Hematopoietic multipotent progenitor cell treated with erythropoietin and hydrocortisone succinate and interleukin-3 and kit ligand, for 17 days (in vitro differentiated cells): Measurements from ENCODE around the gene LGALS8.
"Not testable (repeated sequence)": the region's sequence is repeated elsewhere in the genome, so short reads cannot be mapped to it uniquely, and the experiment has no call there.

Experiments
- DNase-seq: peaks from one replicate; pipeline ENCODE4 v3.0.0-alpha.2; 2015; ENCODE audit warnings: low spot score

The LGALS8 gene

GRCh38 chr1:236541710-236542109 is 17.9 kb downstream of the LGALS8 start:
- no peak for DNase-seq

GRCh38 chr1:236543065-236543669 is 19.4 kb downstream of the LGALS8 start:
- no peak for DNase-seq

GRCh38 chr1:236545621-236546169 is 21.9 kb downstream of the LGALS8 start:
- no peak for DNase-seq

GRCh38 chr1:236548452-236548851 is 24.7 kb downstream of the LGALS8 start:
- no peak for DNase-seq

- no peak for DNase-seq
Observed at GRCh38 chr1:236550961-236551851, 27.4 kb downstream of the LGALS8 start.

- DNase-seq: no peak
Observed at GRCh38 chr1:236552096-236552495, 28.3 kb downstream of the LGALS8 start.

GRCh38 chr1:236552901-236553300 is 29.1 kb downstream of the LGALS8 start:
- DNase-seq: no peak

- DNase-seq: no peak
Observed at GRCh38 chr1:236553370-236553769, 29.6 kb downstream of the LGALS8 start.

- DNase-seq: no peak
Observed at GRCh38 chr1:236556606-236557005, 32.8 kb downstream of the LGALS8 start.

GRCh38 chr1:236558081-236558480 is 34.3 kb downstream of the LGALS8 start:
- no peak for DNase-seq

- no peak for DNase-seq
Observed at GRCh38 chr1:236558846-236559245, 35.1 kb downstream of the LGALS8 start.

GRCh38 chr1:236560213-236560771 is 36.5 kb downstream of the LGALS8 start:
- DNase-seq: no peak

GRCh38 chr1:236561976-236562375 is 38.2 kb downstream of the LGALS8 start:
- DNase-seq: no peak

GRCh38 chr1:236565530-236565929 is 41.7 kb downstream of the LGALS8 start:
- no peak for DNase-seq

- peak; percentile 62 for DNase-seq
Observed at GRCh38 chr1:236568285-236568894, 44.6 kb downstream of the LGALS8 start.

GRCh38 chr1:236575523-236575922 is 51.7 kb downstream of the LGALS8 start:
- DNase-seq: no peak

GRCh38 chr1:236576004-236576403 is 52.2 kb downstream of the LGALS8 start:
- no peak for DNase-seq

GRCh38 chr1:236577041-236577440 is 53.3 kb downstream of the LGALS8 start:
- DNase-seq: not testable (repeated sequence)

GRCh38 chr1:236578661-236579060 is 54.9 kb downstream of the LGALS8 start:
- DNase-seq: no peak

GRCh38 chr1:236580404-236580803 is 56.6 kb downstream of the LGALS8 start:
- not testable (repeated sequence) for DNase-seq

- DNase-seq: no peak
Observed at GRCh38 chr1:236581528-236581927, 57.7 kb downstream of the LGALS8 start.

- DNase-seq: no peak
Observed at GRCh38 chr1:236589531-236589930, 65.7 kb downstream of the LGALS8 start.
